GM19397 (cell line): ENCODE data around the gene MAPRE3.
A peak's percentile ranks its signal among the peaks of the same experiment; 100 is the strongest.

Experiments used
- ATAC-seq: cut with Tn5 transposase; IDR thresholded peaks from one replicate; pipeline ENCODE4 v1.9.1; 2021; ENCODE audit warnings: mild to moderate bottlenecking, moderate library complexity; ENCODE audit not compliant: unreplicated experiment

Gene MAPRE3

DNA sequence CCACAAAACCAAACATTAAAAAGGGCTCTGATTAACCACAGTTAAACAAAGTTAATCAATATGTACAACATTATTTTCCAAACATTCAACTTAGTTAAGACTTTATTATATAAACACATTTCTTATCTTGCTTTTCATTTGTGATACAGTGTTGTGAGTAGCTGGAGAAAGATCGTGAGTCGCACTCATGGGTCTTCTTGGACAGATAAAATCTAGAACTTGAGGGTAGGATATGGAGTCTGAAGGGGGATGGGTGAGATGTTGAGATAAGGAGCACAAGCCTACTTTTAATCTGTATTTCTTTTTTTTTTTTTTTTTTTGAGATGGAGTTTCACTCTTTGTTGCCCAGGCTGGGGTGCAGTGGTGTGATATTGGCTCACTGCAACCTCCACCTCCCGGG is 39.7 kb downstream of the MAPRE3 start:
- no peak for ATAC-seq

DNA sequence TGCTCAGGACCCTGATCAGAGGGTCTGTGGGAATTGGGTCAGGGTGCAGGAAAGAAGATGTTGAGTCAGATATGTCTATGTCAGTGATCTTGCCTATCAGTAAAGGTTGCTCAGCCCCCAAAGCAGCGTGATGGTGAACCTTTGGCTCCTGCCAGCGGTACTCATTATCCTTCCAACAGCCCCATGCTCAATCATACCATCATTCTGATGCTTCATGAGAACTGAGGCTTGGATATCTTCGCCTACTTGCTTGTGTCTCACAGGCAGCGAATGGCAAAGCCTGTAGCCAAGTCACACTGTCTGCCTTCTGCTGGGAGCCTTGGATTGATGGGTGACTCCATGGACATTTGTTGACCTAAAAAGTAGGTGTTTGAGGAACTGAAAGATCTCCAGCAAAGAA is 43.3 kb downstream of the MAPRE3 start:
- no peak for ATAC-seq

GRCh38 chr2:27014771-27015433 is 44.5 kb downstream of the MAPRE3 start:
- no peak for ATAC-seq

DNA sequence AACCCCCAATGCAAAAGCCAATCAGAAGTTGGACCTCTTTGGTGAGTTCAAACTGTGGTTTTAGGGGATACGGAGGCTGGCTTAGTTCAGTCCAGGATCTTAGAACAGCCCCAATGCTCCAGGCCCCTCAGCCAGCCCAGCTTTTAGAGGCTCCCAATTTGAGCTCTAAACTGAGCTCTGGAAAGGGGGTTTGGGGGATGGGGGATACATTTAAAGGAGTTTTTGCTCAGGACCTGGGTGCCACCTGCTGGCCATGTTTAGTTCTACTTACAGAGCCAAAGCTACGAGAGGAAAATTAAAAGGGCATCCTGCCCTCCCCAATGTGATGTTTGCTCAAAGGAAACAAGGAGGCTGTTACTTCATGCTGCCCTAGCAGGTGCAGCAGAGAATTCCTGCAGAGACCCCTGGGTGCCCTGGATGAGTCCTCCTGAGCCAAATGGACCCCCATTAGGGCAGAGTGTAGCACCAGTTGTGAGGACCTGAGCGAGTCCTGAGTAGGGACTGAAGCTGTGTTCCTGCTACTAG is 46.4 kb downstream of the MAPRE3 start:
- ATAC-seq = no peak

DNA sequence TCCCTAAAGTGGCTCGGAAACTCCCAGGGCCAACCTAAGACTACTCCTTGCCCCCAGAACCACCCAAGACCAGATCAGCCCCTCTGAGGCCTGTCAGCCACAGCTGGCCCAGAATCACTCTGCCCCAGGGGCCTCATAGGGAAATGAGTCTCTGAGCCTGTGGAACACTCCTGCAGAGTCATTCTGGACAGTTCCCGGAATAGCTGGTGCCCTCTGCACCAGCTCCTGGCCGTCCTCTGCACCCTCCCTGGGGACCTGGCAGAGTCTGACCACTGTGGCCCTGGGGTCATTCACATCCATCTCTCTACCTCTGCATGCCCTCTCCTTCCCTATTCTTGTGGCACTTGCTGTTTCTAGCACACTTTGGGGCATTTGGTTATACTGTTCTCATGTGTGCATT is 47.7 kb downstream of the MAPRE3 start:
- ATAC-seq = no peak

DNA sequence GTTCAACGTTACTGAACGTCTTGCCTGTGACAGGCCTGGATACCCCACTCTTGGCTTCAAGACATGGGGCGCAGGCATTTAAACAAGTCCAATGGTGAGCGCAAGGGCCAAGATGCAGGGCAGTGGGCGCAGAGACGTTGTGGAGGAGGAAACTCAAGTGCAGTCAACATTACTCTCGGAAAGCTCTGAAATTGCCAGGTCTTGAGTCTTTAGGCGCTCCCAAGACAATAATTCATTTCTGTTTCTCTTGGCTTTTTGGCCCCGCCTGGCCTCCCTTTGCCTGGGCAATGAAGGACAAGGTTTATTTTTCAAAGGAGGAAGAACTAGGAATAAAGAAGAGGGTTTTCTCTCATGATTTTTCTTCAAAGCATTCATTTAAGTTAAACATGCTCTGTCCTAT is 49.0 kb downstream of the MAPRE3 start:
- ATAC-seq = no peak

GRCh38 chr2:27019931-27020855 is 49.8 kb downstream of the MAPRE3 start:
- ATAC-seq = no peak

GRCh38 chr2:27021253-27022049 is 51.0 kb downstream of the MAPRE3 start:
- ATAC-seq = no peak

DNA sequence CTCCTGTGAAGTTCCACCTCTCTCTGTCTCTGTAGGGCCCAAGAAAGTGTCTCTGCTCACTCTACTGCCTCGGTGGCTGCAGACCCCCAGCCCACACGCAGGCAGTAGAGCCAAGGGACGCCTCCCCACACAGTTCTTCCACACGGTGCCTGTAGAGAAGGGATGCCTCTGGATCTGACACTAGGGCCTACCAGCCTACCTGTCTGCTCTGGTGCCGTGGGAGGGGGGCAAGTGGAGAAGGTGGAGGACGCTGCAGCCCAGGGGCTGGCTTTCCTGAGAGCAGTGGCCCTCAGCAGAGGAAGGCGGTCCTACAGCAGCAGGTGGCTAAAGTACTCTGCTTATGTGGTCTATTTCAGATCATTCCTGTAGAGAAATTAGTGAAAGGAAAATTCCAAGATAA is 53.3 kb downstream of the MAPRE3 start:
- ATAC-seq = no peak

DNA sequence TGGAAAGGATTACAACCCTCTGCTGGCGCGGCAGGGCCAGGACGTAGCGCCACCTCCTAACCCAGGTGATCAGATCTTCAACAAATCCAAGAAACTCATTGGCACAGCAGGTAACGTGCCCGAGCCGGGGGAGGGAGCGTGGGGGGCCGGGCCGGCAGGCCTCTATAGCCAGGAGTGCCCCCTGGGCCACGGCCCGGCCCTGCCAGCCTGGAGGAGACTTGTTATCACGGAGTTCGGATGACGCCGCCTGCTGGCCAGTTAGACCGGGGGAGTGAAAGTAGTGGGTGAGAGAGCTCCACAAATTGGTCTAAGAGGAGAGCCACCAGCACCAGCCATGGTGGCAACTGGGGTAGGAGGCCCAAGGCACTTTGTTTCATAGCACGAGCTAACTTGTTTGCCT is 53.8 kb downstream of the MAPRE3 start:
- ATAC-seq = no peak

DNA sequence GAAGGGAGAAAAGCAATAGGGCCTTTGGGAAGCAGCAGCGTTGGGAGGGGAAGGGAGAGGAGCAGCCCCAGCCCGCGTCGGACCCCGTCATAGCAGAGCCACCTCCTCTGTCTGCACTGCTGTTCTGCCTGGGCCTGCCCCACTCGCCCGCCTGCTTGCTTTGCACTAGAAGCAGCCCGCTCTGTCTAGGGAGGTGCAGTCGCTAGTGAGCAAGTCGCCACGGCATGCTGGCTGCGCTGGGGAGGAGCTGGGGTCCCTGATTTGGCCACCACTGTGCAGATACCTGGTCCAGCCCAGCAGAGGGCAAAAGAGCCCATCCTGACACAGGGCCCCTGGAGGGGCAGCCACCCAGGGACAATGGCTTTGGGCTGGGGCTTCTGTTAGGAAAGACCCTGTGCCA is 54.4 kb downstream of the MAPRE3 start:
- ATAC-seq = no peak

- no peak for ATAC-seq
Observed at GRCh38 chr2:27025281-27025800, 54.9 kb downstream of the MAPRE3 start.

- no peak for ATAC-seq
Observed at GRCh38 chr2:27025861-27026851, 55.7 kb downstream of the MAPRE3 start.

- ATAC-seq = no peak
Observed at GRCh38 chr2:27027211-27027651, 56.8 kb downstream of the MAPRE3 start.

GRCh38 chr2:27029051-27029450 is 58.6 kb downstream of the MAPRE3 start:
- ATAC-seq = no peak

- peak; percentile 91 for ATAC-seq
Observed at GRCh38 chr2:27032495-27033252, 62.2 kb downstream of the MAPRE3 start, which contains the start of gene TMEM214. TSS of gene TMEM214 (plus strand) at chr2:27032965. CDS start at chr2:27033016, 51 bp downstream.

GRCh38 chr2:27033253-27033852 is 62.9 kb downstream of the MAPRE3 start:
- ATAC-seq = no peak

DNA sequence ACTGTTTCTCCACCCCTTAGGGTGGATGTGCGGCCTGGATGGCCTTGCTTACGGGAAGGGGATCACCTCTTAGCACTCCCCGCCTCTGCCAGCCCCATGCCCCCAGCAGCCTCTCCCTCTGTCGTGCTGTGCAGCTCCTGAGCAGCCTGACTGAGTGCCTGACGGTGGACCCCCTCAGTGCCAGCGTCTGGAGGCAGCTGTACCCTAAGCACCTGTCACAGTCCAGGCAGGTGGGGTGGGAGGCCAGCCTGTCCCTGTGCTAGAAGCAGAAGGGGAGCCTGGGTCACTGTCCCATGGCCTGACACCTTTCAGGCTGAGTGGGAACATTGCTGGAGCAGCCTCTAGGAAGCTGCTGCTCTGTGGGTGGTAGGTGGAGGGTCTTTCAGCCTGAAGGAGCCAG is 67.6 kb downstream of the MAPRE3 start:
- ATAC-seq = no peak
